ENCODE measurements around the gene ATP8A2.

Gene ATP8A2

DNA sequence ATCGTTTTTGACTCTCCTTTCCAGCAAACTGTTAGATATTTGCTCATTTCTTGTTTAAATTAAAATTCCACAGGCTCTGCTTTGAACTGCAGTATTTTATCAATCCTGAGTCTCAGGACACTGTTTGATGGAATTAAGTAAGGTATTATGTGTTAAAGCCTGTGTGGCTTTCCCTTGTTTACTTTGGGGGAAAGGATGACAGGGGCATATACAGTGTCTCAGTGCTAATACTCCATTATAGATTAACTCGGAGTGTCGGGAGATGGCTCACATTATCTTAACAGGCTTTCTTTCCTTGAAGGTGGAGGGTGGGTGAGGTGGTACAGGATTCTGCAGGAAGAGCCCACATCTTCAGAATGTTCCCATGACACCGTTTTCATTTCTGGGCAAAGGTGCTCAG, 595.4 kb downstream of the ATP8A2 start:
- H3K4me3 ChIP-seq (replicated peaks; ENCODE audit: low read depth, low read length), result no peak overlapping the region
- TF ChIP-seq CTCF (IDR thresholded peaks at IDR 0.05; ENCODE audit: low read depth, low read length, missing control alignments), result no peak
- DNase-seq (ENCODE audit: extremely low read depth, low read depth), result no peak

DNA sequence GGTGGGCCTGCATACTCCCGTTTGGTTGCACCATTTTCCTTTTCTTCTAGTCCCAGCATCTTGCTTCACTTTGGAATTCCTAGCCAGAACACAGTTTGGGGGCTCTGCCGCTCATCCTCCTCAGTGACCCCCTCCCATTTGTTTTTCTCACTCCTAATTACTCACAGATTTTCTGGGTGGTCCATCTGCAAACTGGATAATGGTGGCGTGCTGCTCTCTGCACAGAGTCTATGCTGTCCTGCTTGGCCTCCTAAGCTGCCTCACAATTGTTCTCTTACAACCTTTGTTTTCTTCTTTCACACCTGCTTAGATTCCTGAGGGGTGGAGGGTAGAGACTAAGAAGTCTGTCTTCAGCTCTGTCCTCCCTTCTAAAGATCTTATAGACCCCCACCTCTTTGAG, 599.3 kb downstream of the ATP8A2 start:
- no peak for DNase-seq (ENCODE audit: extremely low read depth, low read depth)
- no peak overlapping the region for H3K4me3 ChIP-seq (replicated peaks; ENCODE audit: low read depth, low read length)
- no peak for TF ChIP-seq CTCF (IDR thresholded peaks at IDR 0.05; ENCODE audit: low read depth, low read length, missing control alignments)

GRCh38 chr13:25971459-25972145, 599.8 kb downstream of the ATP8A2 start:
- TF ChIP-seq CTCF (IDR thresholded peaks at IDR 0.05; ENCODE audit: low read depth, low read length, missing control alignments), result no peak
- DNase-seq (ENCODE audit: extremely low read depth, low read depth), result no peak
- no peak overlapping the region for H3K4me3 ChIP-seq (replicated peaks; ENCODE audit: low read depth, low read length)

GRCh38 chr13:25973085-25973484, 601.3 kb downstream of the ATP8A2 start:
- TF ChIP-seq CTCF (IDR thresholded peaks at IDR 0.05; ENCODE audit: low read depth, low read length, missing control alignments), result no peak
- H3K4me3 ChIP-seq (replicated peaks; ENCODE audit: low read depth, low read length), result no peak overlapping the region
- DNase-seq (ENCODE audit: extremely low read depth, low read depth), result no peak

DNA sequence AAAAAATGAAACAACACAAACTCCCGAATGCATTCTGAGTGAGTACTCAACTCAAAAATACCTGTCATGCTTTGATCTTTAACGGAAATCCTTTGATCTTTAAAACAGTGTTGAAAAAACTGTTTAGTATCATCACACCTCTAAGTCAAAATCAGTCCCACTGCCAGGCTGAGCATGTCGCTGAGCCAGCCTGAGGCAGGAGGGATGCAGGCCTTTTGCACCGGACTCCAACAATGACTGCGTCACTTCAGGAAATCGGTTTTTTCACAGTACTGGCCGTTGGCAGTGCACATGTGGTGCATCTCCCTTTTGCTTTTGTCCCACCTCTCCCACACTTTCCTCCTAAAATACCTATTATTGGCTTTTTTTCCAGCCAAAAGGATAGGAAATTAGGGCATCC, 601.8 kb downstream of the ATP8A2 start:
- no peak for TF ChIP-seq CTCF (IDR thresholded peaks at IDR 0.05; ENCODE audit: low read depth, low read length, missing control alignments)
- no peak overlapping the region for H3K4me3 ChIP-seq (replicated peaks; ENCODE audit: low read depth, low read length)
- no peak for DNase-seq (ENCODE audit: extremely low read depth, low read depth)

DNA sequence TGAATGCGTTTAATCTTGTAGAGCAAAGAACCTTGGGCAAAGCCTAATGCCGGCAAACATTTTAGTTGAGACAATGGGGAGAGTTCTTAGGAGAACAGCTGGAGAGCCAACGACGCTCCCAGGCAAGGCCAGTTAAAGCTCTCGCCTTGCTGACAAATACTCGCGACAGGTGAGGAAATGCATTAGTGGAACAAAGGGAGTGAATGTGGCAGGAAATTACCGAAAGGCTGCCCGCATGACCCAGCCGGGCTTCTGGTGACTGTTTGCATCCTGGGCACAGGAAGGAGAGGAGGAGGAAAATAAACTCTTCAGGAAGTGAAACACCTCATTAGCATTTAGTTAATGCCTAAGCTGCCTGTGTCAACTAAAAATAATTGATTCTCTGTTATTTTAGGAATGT, 605.4 kb downstream of the ATP8A2 start:
- H3K4me3 ChIP-seq (replicated peaks; ENCODE audit: low read depth, low read length), result no peak overlapping the region
- TF ChIP-seq CTCF (IDR thresholded peaks at IDR 0.05; ENCODE audit: low read depth, low read length, missing control alignments), result no peak
- DNase-seq (ENCODE audit: extremely low read depth, low read depth), result no peak

GRCh38 chr13:25977671-25978070, 605.9 kb downstream of the ATP8A2 start:
- no peak overlapping the region for H3K4me3 ChIP-seq (replicated peaks; ENCODE audit: low read depth, low read length)
- no peak for TF ChIP-seq CTCF (IDR thresholded peaks at IDR 0.05; ENCODE audit: low read depth, low read length, missing control alignments)
- DNase-seq (ENCODE audit: extremely low read depth, low read depth), result no peak

Measured in HFF-Myc (cell line).